Ovary (tissue), 10 donors: ENCODE measurements around the gene ALG14. TPM values are rescaled to one million over a fixed set of nuclear protein-coding genes. Genes with fewer than 3 reads are reported as not detected.

ENCODE experiments used
- DNase-seq, 5 donors: peaks; one replicate each; pipeline ENCODE4 v3.0.0-alpha.2; 2019 to 2020
- H3K27ac ChIP-seq, 2 donors: fragments of 200-600 bp; one replicate each; pipeline versions ENCODE4 v1.5.1 to v1.8.0; 2019 to 2022
- H3K27me3 ChIP-seq: fragments of 200-600 bp; one replicate; pipeline ENCODE4 v1.8.0; 2022
- H3K36me3 ChIP-seq: fragments of 200-600 bp; sonication (generic); one replicate; pipeline ENCODE4 v1.5.1; 2019
- H3K4me1 ChIP-seq: one replicate; pipeline ENCODE4 v1.8.1; 2013; ENCODE audit warnings: mild to moderate bottlenecking, moderate library complexity; ENCODE audit not compliant: insufficient read depth
- H3K4me3 ChIP-seq: fragments of 200-600 bp; sonication (generic); one replicate; pipeline ENCODE4 v1.5.1; 2017
- H3K9me3 ChIP-seq, 2 donors: fragments of 200-600 bp in 1 of 2; sonication (generic) in 1 of 2; one replicate each; pipeline versions ENCODE4 v1.5.1 to v1.8.1; 2013 to 2019; ENCODE audit warnings: mild to moderate bottlenecking in 1 of 2, moderate library complexity in 1 of 2
- CTCF ChIP-seq, 3 donors: fragments of 450-650 bp in 2 of 3; fragments of 200-600 bp in 1 of 3; IDR thresholded peaks; one replicate each; pipeline versions ENCODE4 v1.5.1 to v1.8.0; 2016 to 2022; ENCODE audit warnings: antibody characterized with exemption in 3 of 3, mild to moderate bottlenecking in 1 of 3
- EP300 ChIP-seq: sonication (generic); formaldehyde crosslinking; IDR thresholded peaks from one replicate; pipeline ENCODE4 v1.6.1; 2017; ENCODE audit warnings: antibody characterized with exemption
- POLR2A ChIP-seq: fragments of 450-650 bp; IDR thresholded peaks from one replicate; pipeline ENCODE4 v1.6.1; 2017; ENCODE audit warnings: antibody characterized with exemption, mild to moderate bottlenecking, moderate library complexity
- WGBS, 3 donors: extraction: QIAGEN DNeasy Blood & Tissue Kit in 1 of 3; methylation state at CpG; one replicate each; pipeline versions ENCODE4 v1.1.5 to v1.1.7; 2013 to 2017; 5-methylcytosine and 5-hydroxymethylcytosine counted together
- intact Hi-C, 4 donors: fragments of 100-400 bp; cut with DNase I; formaldehyde crosslinking; loops; one replicate each; pipeline versions ENCODE4 v1.11.0 to v1.15.1; 2022 to 2023
- long read RNA-seq, 3 donors: library from polyadenylated mRNA in 2 of 3; unstranded in 2 of 3; transcript quantifications; one replicate each; pipeline ENCODE4 v2.0.0 and lab custom pipeline, GENCODE V29; 2021 to 2026
- polyA plus RNA-seq, 2 donors: library from polyadenylated mRNA; stranded (reverse); fragments of 200-250 nt in 1 of 2; fragments of 350-450 nt in 1 of 2; fragmentation: Illumina TruSeq in 1 of 2; extraction: RNeasy Lipid Tissue Mini Kit (QIAGEN cat#74804) in 1 of 2; gene quantifications; one replicate each; pipeline ENCODE4 v1.2.3, GENCODE V29; 2013 to 2014
- total RNA-seq, 7 donors: library from RNA; depleted of rRNA in 2 of 7; stranded (reverse); fragments of >200 nt in 2 of 7; fragmentation: NEBNext Ultra II Directional in 3 of 7; extraction: Animal tissue kit (Norgen Biotek cat#: 25700) in 3 of 7; gene quantifications; one replicate each; pipeline versions ENCODE4 v1.1.0 to v1.2.4, GENCODE V29; 2016 to 2023
- donor health status: DM: no; HTN: no; CAD: no; lungs with moderate emphysema.
- donor health status: DM: no; HTN: no; CAD: no.
- donor health status: Bipolar disorder and iron deficiency.
- donor health status: DM: yes; HTN: yes; CAD: no.
- donor health status: DM: no; HTN: no; CAD: no.
- donor health status: DM: yes; HTN: yes; CAD: no.

The ALG14 gene
- total RNA-seq: 1 to 10 TPM; 1.2 to 8.6 (median 3.6) TPM
- polyA plus RNA-seq: 10 to 100 TPM in 1 of 2 donors, 1 to 10 TPM in 1; 1.2 to 16.3 TPM
- long read RNA-seq, donor 1, full-length matches to known transcripts: 16 of 28 reads
- long read RNA-seq, donor 1, partial matches to known transcripts: 5 of 28 reads
- long read RNA-seq, donor 1, other reads (novel, unspliced or antisense): 7 of 28 reads
- long read RNA-seq, donor 2, full-length matches to known transcripts: 14 of 14 reads
- long read RNA-seq, donor 2, partial matches to known transcripts: 0 of 14 reads
- long read RNA-seq, donor 2, other reads (novel, unspliced or antisense): 0 of 14 reads
- long read RNA-seq, donor 3, full-length matches to known transcripts: 10 of 13 reads
- long read RNA-seq, donor 3, partial matches to known transcripts: 1 of 13 reads
- long read RNA-seq, donor 3, other reads (novel, unspliced or antisense): 2 of 13 reads

- 0 to 1% (median 0%) methylated on average over 53 of the region's 53 CpGs for WGBS, 3 donors
- TF ChIP-seq CTCF (IDR thresholded peaks at IDR 0.05) (no peak), POLR2A (peak; percentile 75)
- Histone ChIP-seq H3K4me1 (no peaks in the 10 kb centered on the region), H3K36me3 (no peaks in the 10 kb centered on the region), H3K27ac (peak within 1 kb of the TSS; percentile 84 to 87), H3K9me3 (no peaks in the 10 kb centered on the region), H3K4me3 (peak within 1 kb of the TSS; percentile 67), H3K27me3 (no peaks in the 10 kb centered on the region)
- peak; percentile 93 to 95 (median 94) for DNase-seq
- intact Hi-C loops: loop anchor here in 1 of 4 donors (10.0 kb wide), 1 partner anchor 162 kb away; the partner anchor contains the start of gene RWDD3
Observed at GRCh38 chr1:95072532-95073419, at the start of gene ALG14. ALG14 (minus strand) TSS chr1:95072951; CDS start chr1:95072898, 53 bp downstream.

GRCh38 chr1:95122151-95122697 lies 49.5 kb upstream of the ALG14 start:
- intact Hi-C loops: no loop called here
- TF ChIP-seq POLR2A (no peak), CTCF (IDR thresholded peaks at IDR 0.05) (no peak), EP300 (no peak)

GRCh38 chr1:95119273-95119672 lies 46.5 kb upstream of the ALG14 start:
- no peak overlapping the region for H3K27ac ChIP-seq
- intact Hi-C loops: loop anchor here in 1 of 4 donors (5.0 kb wide), 1 partner anchor 113 kb away; the partner anchor contains the start of gene RWDD3
- no peaks in the 10 kb centered on the region for H3K27me3 ChIP-seq
- DNase-seq: no peak
- peaks cover 2% of the 10 kb centered on the region for H3K4me1 ChIP-seq
- no peaks in the 10 kb centered on the region for H3K9me3 ChIP-seq
- H3K36me3 ChIP-seq: no peaks in the 10 kb centered on the region
- no peak overlapping the region for H3K4me3 ChIP-seq
- TF ChIP-seq EP300 (no peak), CTCF (IDR thresholded peaks at IDR 0.05) (no peak), POLR2A (no peak)

More at GRCh38 chr1:95122151-95122697, 49.5 kb upstream of the ALG14 start:
- H3K36me3 ChIP-seq: no peaks in the 10 kb centered on the region
- DNase-seq: no peak
- 74 to 85% (median 81%) methylated on average over 8 of the region's 8 CpGs for WGBS, 3 donors
- H3K27me3 ChIP-seq: no peaks in the 10 kb centered on the region
- peaks cover 2% of the 10 kb centered on the region for H3K4me1 ChIP-seq
- H3K4me3 ChIP-seq: no peak overlapping the region
- no peak overlapping the region for H3K27ac ChIP-seq
- no peaks in the 10 kb centered on the region for H3K9me3 ChIP-seq

- Histone ChIP-seq H3K4me1 (peaks cover 2% of the 10 kb centered on the region), H3K27ac (no peak overlapping the region), H3K36me3 (no peaks in the 10 kb centered on the region), H3K27me3 (no peaks in the 10 kb centered on the region), H3K9me3 (no peaks in the 10 kb centered on the region), H3K4me3 (no peak overlapping the region)
- TF ChIP-seq CTCF (IDR thresholded peaks at IDR 0.05) (no peak), POLR2A (no peak), EP300 (no peak)
- intact Hi-C loops: loop anchor here in 1 of 4 donors (5.0 kb wide), 1 partner anchor 114 kb away; the partner anchor contains the start of gene RWDD3
- 91 to 96% (median 93%) methylated on average over 6 of the region's 6 CpGs for WGBS, 3 donors
- DNase-seq: no peak
Observed at GRCh38 chr1:95118710-95119109, 46.0 kb upstream of the ALG14 start.
